Panc1 (cell line): ENCODE results near the gene ATP2B2.

Experiments
- POLR2AphosphoS5 ChIP-seq: IDR thresholded peaks from 2 replicates; pipeline ENCODE4 v1.6.1; 2012; ENCODE audit warnings: mild to moderate bottlenecking, low read depth, low read length, moderate library complexity
- SIN3A ChIP-seq: IDR thresholded peaks from 2 replicates; pipeline ENCODE4 v1.6.1; 2012; ENCODE audit warnings: low read depth, mild to moderate bottlenecking, low read length, moderate library complexity, borderline replicate concordance; ENCODE audit not compliant: insufficient read depth
- TF ChIP-seq, protein P1 (sequence below): fragments of 450-650 bp; IDR thresholded peaks from 2 replicates; pipeline ENCODE4 v1.5.1; 2017; ENCODE audit warnings: mild to moderate bottlenecking

GRCh38 chr3:10341901-10342398, 163.4 kb downstream of the ATP2B2 start:
- TF ChIP-seq, protein P1, sequence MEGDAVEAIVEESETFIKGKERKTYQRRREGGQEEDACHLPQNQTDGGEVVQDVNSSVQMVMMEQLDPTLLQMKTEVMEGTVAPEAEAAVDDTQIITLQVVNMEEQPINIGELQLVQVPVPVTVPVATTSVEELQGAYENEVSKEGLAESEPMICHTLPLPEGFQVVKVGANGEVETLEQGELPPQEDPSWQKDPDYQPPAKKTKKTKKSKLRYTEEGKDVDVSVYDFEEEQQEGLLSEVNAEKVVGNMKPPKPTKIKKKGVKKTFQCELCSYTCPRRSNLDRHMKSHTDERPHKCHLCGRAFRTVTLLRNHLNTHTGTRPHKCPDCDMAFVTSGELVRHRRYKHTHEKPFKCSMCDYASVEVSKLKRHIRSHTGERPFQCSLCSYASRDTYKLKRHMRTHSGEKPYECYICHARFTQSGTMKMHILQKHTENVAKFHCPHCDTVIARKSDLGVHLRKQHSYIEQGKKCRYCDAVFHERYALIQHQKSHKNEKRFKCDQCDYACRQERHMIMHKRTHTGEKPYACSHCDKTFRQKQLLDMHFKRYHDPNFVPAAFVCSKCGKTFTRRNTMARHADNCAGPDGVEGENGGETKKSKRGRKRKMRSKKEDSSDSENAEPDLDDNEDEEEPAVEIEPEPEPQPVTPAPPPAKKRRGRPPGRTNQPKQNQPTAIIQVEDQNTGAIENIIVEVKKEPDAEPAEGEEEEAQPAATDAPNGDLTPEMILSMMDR, result no peak
- TF ChIP-seq POLR2AphosphoS5 (no peak), SIN3A (no peak)
